Urinary bladder (tissue), 4 donors: ENCODE measurements around the gene RC3H2. TPM values are rescaled to one million over a fixed set of nuclear protein-coding genes. Genes with fewer than 3 reads are reported as not detected.
"Not testable (repeated sequence)": the region's sequence is repeated elsewhere in the genome, so short reads cannot be mapped to it uniquely, and the experiment has no call there.

ENCODE experiments used
- DNase-seq: peaks from one replicate; pipeline ENCODE4 v3.0.0-alpha.2; 2015; ENCODE audit errors: extremely low spot score
- H3K27ac ChIP-seq: one replicate; pipeline ENCODE4 v1.5.1; 2013; ENCODE audit warnings: low read depth, mild to moderate bottlenecking, moderate library complexity
- H3K36me3 ChIP-seq: one replicate; pipeline ENCODE4 v1.6.1; 2013; ENCODE audit warnings: mild to moderate bottlenecking, moderate library complexity; ENCODE audit not compliant: insufficient read depth
- H3K4me1 ChIP-seq: one replicate; pipeline ENCODE4 v1.6.1; 2013; ENCODE audit warnings: mild to moderate bottlenecking, moderate library complexity; ENCODE audit not compliant: insufficient read depth
- H3K4me3 ChIP-seq: one replicate; pipeline ENCODE4 v1.5.1; 2013; ENCODE audit warnings: low read depth, low read length
- WGBS: extraction: QIAGEN DNeasy Blood & Tissue Kit; methylation state at CpG from one replicate; pipeline ENCODE4 v1.1.7; 2013; 5-methylcytosine and 5-hydroxymethylcytosine counted together
- polyA plus RNA-seq: library from polyadenylated mRNA; stranded (reverse); fragments of 200-250 nt; gene quantifications from one replicate; pipeline ENCODE4 v1.2.3, GENCODE V29; 2013
- total RNA-seq: library from RNA; depleted of rRNA; stranded (reverse); fragments of >200 nt; gene quantifications from one replicate; pipeline ENCODE4 v1.2.3, GENCODE V29; 2014
- donor health status: healthy with polysubstance abuse.
- donor health status: healthy.

Gene RC3H2
- total and polyA plus RNA-seq, 2 donors = 14.5 to 65.6 TPM

- Histone ChIP-seq H3K36me3 (peaks cover 2% of the 10 kb centered on the region), H3K4me1 (no peaks in the 10 kb centered on the region), H3K4me3 (no peak overlapping the region), H3K27ac (no peak overlapping the region)
- DNase-seq = no peak
- WGBS = 89% methylated on average over 5 of the region's 5 CpGs
These were observed 58.7 kb downstream of the RC3H2 start for GRCh38 chr9:122846371-122846940.

DNA sequence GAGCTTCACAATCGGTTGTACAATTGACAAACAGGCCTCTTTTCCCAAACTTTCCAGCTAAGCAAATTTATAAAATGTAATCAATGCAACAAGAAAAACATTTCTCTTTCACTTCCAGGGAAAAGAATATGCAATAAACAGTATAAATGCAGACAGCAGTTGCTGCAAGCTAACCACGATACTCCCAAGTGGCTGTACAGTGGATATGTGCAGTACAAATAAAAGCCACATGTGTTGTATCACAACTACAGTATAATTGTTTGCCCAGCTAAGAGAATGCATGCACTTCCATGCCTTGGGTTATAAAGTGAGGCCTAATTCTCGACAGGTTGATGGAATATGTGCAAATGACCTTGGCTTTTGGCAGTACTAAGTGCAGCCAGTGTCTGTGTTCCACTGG is 60.0 kb downstream of the RC3H2 start:
- WGBS = 91% methylated on average over 3 of the region's 3 CpGs
- no peak overlapping the region for H3K27ac ChIP-seq
- H3K36me3 ChIP-seq = peaks cover 2% of the 10 kb centered on the region
- no peak overlapping the region for H3K4me3 ChIP-seq
- no peaks in the 10 kb centered on the region for H3K4me1 ChIP-seq
- no peak for DNase-seq

- no peak overlapping the region for H3K4me3 ChIP-seq
- H3K27ac ChIP-seq = no peak overlapping the region
- no peak for DNase-seq
- H3K4me1 ChIP-seq = no peaks in the 10 kb centered on the region
- peaks cover 2% of the 10 kb centered on the region for H3K36me3 ChIP-seq
- WGBS = 100% methylated on average over 1 of the region's 1 CpG
These were observed 61.0 kb downstream of the RC3H2 start for GRCh38 chr9:122844137-122844536.

DNA sequence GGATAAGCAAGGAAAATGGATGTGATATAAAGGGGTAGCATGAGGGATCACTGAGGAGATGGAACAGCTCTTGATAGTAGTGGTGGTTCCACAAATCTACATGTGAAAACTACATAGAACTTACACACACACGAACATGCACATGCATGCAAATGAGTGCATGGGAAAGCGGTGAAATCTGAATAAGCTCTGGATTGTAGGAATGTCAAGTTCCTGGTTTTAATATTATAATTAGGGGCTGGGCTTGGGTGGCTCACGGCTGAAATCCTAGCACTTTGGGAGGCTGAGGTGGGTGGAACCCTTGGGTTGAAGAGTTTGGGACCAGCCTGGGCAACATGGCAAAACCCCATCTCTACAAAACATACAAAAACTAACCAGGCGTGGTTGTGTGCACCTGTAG is 63.7 kb downstream of the RC3H2 start:
- WGBS = 72% methylated on average over 4 of the region's 4 CpGs
- H3K4me1 ChIP-seq = no peaks in the 10 kb centered on the region

GRCh38 chr9:122838441-122838840 is 66.7 kb downstream of the RC3H2 start:
- H3K4me1 ChIP-seq, DNase-seq, H3K4me3 ChIP-seq, H3K27ac ChIP-seq, H3K36me3 ChIP-seq: not testable (repeated sequence)
- WGBS = 82% methylated on average over 3 of the region's 3 CpGs

More for the DNA sequence above, 63.7 kb downstream of the RC3H2 start:
- peaks cover 2% of the 10 kb centered on the region for H3K36me3 ChIP-seq
- H3K27ac ChIP-seq = no peak overlapping the region
- no peak overlapping the region for H3K4me3 ChIP-seq
- no peak for DNase-seq

DNA sequence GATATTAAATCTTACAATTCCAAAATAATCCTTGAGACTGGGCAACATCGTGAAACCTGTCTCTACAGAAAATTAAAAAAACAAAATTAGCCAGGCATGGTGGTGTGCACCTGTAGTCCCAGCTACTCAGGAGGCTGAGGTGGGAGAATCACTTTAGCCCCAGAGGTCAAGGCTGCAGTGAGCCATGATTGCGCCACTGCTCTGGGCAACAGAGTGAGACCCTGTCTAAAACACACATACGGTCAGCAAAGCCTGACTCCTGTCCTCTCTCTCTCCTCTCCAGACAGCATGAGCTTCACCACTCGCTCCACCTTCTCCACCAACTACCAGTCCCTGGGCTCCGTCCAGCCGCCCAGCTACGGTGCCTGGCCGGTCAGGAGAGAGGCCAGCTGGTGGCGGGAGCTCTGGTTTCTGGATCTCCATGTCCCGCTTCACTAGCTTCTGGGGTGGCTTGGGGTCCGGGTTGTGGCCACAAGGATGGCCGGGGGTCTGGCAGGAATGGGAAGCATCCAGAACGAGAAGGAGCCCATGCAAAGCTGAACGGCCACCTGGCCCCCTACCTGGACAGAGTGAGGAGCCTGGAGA is 67.8 kb downstream of the RC3H2 start:
- H3K4me1 ChIP-seq = no peaks in the 10 kb centered on the region
- H3K27ac ChIP-seq = no peak overlapping the region
- no peak for DNase-seq
- no peaks in the 10 kb centered on the region for H3K36me3 ChIP-seq
- H3K4me3 ChIP-seq = no peak overlapping the region
- 95% methylated on average over 14 of the region's 14 CpGs for WGBS

DNA sequence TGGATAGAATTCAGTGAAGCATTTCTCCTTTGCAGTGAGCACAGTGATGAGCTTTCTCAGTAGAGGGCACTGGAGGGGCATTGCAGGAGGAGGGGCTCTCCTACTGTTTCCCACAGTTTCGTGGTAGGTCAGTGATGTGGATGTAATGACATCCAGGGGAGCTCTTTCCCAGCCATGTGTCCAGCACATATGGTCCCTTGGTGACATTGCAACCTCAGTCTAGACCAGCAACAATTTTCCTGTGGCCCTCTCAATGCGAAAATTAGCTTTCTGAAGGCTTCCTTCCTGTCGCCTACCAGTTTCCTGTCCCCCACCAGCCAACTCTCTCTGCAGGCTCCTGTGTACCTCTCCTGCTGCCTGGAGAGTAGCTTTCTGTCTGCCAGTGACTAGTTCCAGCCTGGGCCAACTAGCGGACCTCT is 69.8 kb downstream of the RC3H2 start:
- 51% methylated on average over 4 of the region's 4 CpGs for WGBS
- H3K27ac ChIP-seq = no peak overlapping the region
- DNase-seq = no peak
- no peak overlapping the region for H3K4me3 ChIP-seq
- H3K36me3 ChIP-seq = no peaks in the 10 kb centered on the region
- H3K4me1 ChIP-seq = no peaks in the 10 kb centered on the region

- WGBS = 91% methylated on average over 3 of the region's 3 CpGs
These were observed 73.0 kb downstream of the RC3H2 start for GRCh38 chr9:122832194-122832593.

DNA sequence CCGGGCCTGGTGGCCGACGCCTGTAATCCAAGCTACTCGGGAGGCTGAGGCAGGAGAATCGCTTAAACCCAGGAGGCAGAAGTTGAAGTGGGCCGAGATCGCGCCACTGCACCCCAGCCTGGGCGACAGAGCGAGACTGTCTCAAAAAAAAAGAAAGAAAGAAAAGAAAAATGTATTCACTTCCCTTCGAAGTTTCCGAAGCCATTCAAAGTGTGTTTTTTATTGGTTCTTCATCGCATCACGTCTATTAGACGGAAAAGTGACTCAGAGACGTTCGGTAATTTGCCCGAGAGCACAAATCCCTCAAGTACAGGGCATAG is 76.2 kb downstream of the RC3H2 start:
- WGBS = 68% methylated on average over 18 of the region's 18 CpGs
- not testable (repeated sequence) for H3K4me1 ChIP-seq, H3K36me3 ChIP-seq, DNase-seq, H3K27ac ChIP-seq
- peak overlapping the region; percentile 71 for H3K4me3 ChIP-seq

More at GRCh38 chr9:122832194-122832593, 73.0 kb downstream of the RC3H2 start:
- no peak for DNase-seq
- no peak overlapping the region for H3K27ac ChIP-seq
- no peaks in the 10 kb centered on the region for H3K36me3 ChIP-seq
- no peaks in the 10 kb centered on the region for H3K4me1 ChIP-seq
- no peak overlapping the region for H3K4me3 ChIP-seq

- Histone ChIP-seq H3K4me1 (no peaks in the 10 kb centered on the region), H3K4me3 (peak overlapping the region; percentile 71), H3K27ac (peak overlapping the region; percentile 89), H3K36me3 (peaks cover under 1% of the 10 kb centered on the region)
- DNase-seq = no peak
- under 1% methylated on average over 8 of the region's 8 CpGs for WGBS
These were observed 77.4 kb downstream of the RC3H2 start for GRCh38 chr9:122827761-122828093.

DNA sequence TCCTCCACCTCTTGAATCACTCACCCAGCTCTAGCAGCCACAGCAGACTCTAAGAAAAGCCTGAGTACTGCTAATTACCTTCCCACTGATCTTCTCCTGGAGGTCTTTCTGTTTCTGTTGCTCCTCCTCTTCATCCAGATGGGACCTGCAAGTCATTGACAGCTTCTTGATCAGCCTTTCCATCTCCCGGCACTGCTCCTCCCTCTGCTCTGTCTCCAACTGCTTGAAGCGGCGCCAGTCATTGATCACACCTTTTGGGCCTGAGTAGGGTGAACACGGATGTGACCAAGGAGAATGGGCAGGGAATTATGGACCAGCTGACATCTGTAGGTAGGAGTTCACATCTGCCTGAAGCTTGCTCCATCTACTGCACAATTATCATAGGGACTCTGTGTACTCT is 82.2 kb downstream of the RC3H2 start:
- H3K36me3 ChIP-seq = peaks cover 2% of the 10 kb centered on the region
- no peak overlapping the region for H3K4me3 ChIP-seq
- H3K4me1 ChIP-seq = no peaks in the 10 kb centered on the region
- 95% methylated on average over 4 of the region's 4 CpGs for WGBS
- no peak overlapping the region for H3K27ac ChIP-seq
- DNase-seq = no peak

DNA sequence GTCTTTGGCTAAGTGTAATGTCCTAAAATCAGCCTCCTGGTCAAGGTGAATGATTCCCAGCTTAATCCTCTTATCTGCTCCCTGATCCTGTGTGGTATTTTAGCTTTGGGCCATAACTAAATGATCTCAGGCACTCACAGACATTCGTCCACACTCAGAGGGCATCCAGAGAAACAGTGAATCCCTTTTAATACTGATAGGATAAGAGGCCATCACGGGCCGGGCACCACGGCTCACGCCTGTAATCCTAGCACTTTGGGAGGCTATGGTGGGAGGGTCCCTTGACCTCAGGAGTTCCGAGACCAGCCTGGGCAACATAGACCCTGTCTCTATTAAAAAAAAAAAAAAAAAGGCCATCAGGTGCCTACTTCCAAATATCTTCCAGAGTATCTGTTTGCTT is 83.1 kb downstream of the RC3H2 start:
- Histone ChIP-seq H3K4me3 (no peak overlapping the region), H3K36me3 (peaks cover 2% of the 10 kb centered on the region), H3K4me1 (no peaks in the 10 kb centered on the region), H3K27ac (peak overlapping the region; percentile 33)
- DNase-seq = no peak
- WGBS = 79% methylated on average over 6 of the region's 6 CpGs

GRCh38 chr9:122821278-122821943 is 83.7 kb downstream of the RC3H2 start:
- H3K27ac ChIP-seq = no peak overlapping the region
- no peak overlapping the region for H3K4me3 ChIP-seq
- peaks cover 2% of the 10 kb centered on the region for H3K36me3 ChIP-seq
- 35% methylated on average over 7 of the region's 7 CpGs for whole genome bisulfite sequencing
- no peak for DNase-seq
- no peaks in the 10 kb centered on the region for H3K4me1 ChIP-seq

DNA sequence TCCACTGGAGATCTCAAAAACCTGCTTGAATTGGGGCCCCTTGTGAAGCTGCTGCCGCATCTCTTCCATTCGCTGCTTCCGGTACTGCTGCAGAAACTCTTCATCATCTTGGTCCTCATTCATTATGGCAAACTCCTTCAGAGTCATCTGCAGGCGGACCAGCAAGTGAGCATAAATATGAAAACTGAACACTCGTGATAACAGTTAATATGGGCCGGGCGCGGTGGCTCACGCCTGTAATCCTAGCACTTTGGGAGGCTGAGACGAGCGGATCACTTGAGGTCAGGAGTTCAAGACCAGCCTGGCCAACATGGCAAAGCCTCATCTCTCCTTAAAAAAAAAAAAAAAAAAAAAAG is 84.7 kb downstream of the RC3H2 start:
- H3K4me3 ChIP-seq = no peak overlapping the region
- peaks cover 2% of the 10 kb centered on the region for H3K36me3 ChIP-seq
- H3K4me1 ChIP-seq = no peaks in the 10 kb centered on the region
- WGBS = 94% methylated on average over 11 of the region's 11 CpGs
- no peak for DNase-seq
- no peak overlapping the region for H3K27ac ChIP-seq
